Fibroblast of upper back skin (primary cell): ENCODE measurements around the gene SYMPK.

Source experiments
- DNase-seq: peaks from one replicate; pipeline ENCODE4 v3.0.0-alpha.2; 2013

The SYMPK gene

GRCh38 chr19:45824531-45825262, 38.2 kb downstream of the SYMPK start:
- no peak for DNase-seq

- DNase-seq, result no peak
These were observed 38.9 kb downstream of the SYMPK start for GRCh38 chr19:45824041-45824471.

- DNase-seq, result no peak
These were observed 39.8 kb downstream of the SYMPK start for GRCh38 chr19:45823182-45823581.

- no peak for DNase-seq
These were observed 40.2 kb downstream of the SYMPK start for GRCh38 chr19:45822716-45823115.

GRCh38 chr19:45821570-45821969, 41.4 kb downstream of the SYMPK start:
- DNase-seq, result no peak

- no peak for DNase-seq
These were observed 41.8 kb downstream of the SYMPK start for GRCh38 chr19:45821103-45821521.

- no peak for DNase-seq
These were observed 42.4 kb downstream of the SYMPK start for GRCh38 chr19:45820413-45821102.

- no peak for DNase-seq
These were observed 43.2 kb downstream of the SYMPK start for GRCh38 chr19:45819769-45820168.

- no peak for DNase-seq
These were observed 45.1 kb downstream of the SYMPK start for GRCh38 chr19:45817725-45818301.

GRCh38 chr19:45817010-45817724, 45.8 kb downstream of the SYMPK start:
- peak; percentile 93 for DNase-seq

GRCh38 chr19:45816236-45817009, 46.5 kb downstream of the SYMPK start:
- no peak for DNase-seq

GRCh38 chr19:45815481-45816216, 47.3 kb downstream of the SYMPK start:
- DNase-seq, result no peak

GRCh38 chr19:45814851-45815480, 48.0 kb downstream of the SYMPK start, which contains the start of gene RSPH6A:
RSPH6A (minus strand) TSS chr19:45815308; CDS start chr19:45815176, 132 bp downstream.
- DNase-seq, result no peak

GRCh38 chr19:45814166-45814780, 48.7 kb downstream of the SYMPK start:
- DNase-seq, result no peak

- DNase-seq, result no peak
These were observed 50.6 kb downstream of the SYMPK start for GRCh38 chr19:45812297-45812696.

GRCh38 chr19:45809643-45810159, 53.2 kb downstream of the SYMPK start:
- peak; percentile 90 for DNase-seq

GRCh38 chr19:45805719-45806118, 57.2 kb downstream of the SYMPK start:
- no peak for DNase-seq

- DNase-seq, result no peak
These were observed 58.1 kb downstream of the SYMPK start for GRCh38 chr19:45804959-45805230.

- DNase-seq, result no peak
These were observed 58.6 kb downstream of the SYMPK start for GRCh38 chr19:45804140-45804958.
